Suppressor macrophage (primary cell): ENCODE measurements around the gene DGKQ.

Experiments used
- DNase-seq, 4 experiments: peaks; one replicate each; pipeline ENCODE4 v3.0.0-alpha.2; 2020 to 2022
- total RNA-seq, 17 experiments: gene quantifications; one replicate each; lab custom pipeline; 2026; ENCODE audit warnings: mixed read lengths in 6 of 17, inconsistent platforms in 3 of 17; lab: John Stamatoyannopoulos, UW

The DGKQ gene, protein sequence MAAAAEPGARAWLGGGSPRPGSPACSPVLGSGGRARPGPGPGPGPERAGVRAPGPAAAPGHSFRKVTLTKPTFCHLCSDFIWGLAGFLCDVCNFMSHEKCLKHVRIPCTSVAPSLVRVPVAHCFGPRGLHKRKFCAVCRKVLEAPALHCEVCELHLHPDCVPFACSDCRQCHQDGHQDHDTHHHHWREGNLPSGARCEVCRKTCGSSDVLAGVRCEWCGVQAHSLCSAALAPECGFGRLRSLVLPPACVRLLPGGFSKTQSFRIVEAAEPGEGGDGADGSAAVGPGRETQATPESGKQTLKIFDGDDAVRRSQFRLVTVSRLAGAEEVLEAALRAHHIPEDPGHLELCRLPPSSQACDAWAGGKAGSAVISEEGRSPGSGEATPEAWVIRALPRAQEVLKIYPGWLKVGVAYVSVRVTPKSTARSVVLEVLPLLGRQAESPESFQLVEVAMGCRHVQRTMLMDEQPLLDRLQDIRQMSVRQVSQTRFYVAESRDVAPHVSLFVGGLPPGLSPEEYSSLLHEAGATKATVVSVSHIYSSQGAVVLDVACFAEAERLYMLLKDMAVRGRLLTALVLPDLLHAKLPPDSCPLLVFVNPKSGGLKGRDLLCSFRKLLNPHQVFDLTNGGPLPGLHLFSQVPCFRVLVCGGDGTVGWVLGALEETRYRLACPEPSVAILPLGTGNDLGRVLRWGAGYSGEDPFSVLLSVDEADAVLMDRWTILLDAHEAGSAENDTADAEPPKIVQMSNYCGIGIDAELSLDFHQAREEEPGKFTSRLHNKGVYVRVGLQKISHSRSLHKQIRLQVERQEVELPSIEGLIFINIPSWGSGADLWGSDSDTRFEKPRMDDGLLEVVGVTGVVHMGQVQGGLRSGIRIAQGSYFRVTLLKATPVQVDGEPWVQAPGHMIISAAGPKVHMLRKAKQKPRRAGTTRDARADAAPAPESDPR
- 15.1 to 49.2 (median 28.0) reads per million in 17 experiments for total RNA-seq

GRCh38 chr4:973431-974397, at the start of gene DGKQ:
DGKQ (minus strand) TSS chr4:973569; CDS start chr4:973482, 87 bp downstream.
- DNase-seq = peak; percentile 93 to 99 (median 96)

- DNase-seq = no peak
Observed at GRCh38 chr4:1022739-1023066, 49.3 kb upstream of the DGKQ start.

DNA sequence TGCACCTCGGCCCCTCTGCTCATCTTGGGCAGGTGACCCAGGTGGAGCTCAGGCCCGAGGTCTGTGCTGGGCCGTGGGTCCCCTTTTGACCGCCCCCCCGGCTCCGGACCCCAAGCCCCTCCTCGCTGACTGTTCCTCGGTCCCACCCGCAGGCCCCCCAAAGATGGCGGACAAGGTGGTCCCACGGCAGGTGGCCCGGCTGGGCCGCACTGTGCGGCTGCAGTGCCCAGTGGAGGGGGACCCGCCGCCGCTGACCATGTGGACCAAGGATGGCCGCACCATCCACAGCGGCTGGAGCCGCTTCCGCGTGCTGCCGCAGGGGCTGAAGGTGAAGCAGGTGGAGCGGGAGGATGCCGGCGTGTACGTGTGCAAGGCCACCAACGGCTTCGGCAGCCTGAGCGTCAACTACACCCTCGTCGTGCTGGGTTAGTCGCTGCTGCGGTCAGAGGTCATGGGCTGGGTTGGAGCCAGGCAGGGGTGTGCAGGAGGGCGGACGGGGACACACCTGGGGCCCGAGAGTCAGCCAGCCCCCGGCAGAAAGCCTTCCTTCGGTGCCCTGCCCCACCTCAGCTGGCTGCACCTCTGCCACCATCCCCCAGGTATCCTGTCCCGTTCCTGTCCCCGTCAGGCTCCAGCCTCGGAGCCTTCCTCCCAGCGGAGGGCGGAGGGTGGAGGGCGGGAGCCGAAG, 48.8 kb upstream of the DGKQ start:
- DNase-seq = no peak

DNA sequence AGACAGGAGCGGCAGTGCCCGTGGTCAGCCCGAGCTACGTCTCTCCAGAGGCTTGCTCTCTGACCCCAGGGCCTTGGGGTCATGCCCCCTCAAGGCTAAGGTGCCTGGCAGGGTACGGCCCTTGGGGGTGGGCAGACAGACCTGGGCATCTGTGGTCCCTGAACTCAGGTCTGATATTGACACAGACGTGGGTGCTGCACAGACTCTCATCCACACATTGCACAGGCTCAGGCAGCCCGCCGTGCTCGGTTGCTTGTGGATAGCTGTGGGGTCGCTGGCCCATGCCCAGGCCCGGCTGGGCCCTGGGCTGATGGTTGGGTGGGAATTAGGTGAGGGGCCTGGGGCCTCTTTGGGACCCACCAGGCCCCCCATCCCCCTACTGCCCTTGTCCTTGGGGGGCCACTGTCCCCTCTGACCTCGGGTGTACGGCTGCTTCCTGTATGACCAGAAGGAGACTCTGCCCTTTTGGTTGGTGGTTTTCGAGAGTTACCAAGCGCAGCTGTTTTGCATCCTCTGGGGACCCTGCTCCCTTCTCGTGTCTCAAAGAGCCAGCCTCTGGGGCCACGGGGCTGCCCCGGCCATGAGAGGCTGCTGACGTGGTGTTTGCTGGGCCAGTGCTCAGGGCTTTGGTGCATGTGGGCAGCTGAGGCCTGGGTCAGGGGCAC, 48.1 kb upstream of the DGKQ start:
- DNase-seq = no peak

DNA sequence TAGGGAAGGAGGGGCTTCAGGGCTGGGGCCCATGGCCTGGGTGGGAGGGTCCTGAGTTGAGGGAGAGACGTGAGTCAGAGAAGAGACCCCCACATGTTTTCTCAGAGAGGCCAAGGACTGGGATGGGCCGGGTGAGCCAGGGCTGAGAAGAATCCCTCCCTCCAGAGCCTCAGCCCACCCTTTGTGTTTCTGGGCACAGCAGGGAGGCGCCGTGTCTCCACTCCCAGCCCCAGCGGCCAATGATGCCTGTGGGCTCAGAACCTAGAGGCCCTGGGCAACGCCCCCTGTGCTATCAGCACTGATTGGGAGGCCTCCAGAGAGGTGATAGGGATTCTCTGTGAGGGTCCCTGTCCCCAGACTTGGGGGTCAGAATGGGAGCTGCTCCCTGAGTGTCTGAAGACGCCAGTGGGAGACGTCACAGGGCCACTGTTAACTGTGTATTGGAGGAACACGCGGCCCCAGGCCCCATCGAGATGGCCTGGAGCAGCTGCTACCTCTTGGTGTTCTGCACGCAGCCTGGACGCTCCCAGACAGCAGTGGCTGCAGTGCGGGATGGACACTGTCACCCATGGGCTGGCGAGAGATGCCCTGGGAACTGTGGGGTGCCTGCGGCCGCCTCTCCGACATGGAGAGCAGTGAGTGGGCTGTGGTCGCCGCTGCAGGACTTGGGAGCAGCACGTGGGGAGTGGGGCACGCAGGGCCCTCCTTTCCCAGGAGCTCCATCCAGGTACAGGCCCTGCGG, 46.5 kb upstream of the DGKQ start:
- no peak for DNase-seq

GRCh38 chr4:1019320-1019719, 46.0 kb upstream of the DGKQ start:
- DNase-seq = no peak

GRCh38 chr4:1018147-1019020, 45.0 kb upstream of the DGKQ start:
- DNase-seq = no peak

DNA sequence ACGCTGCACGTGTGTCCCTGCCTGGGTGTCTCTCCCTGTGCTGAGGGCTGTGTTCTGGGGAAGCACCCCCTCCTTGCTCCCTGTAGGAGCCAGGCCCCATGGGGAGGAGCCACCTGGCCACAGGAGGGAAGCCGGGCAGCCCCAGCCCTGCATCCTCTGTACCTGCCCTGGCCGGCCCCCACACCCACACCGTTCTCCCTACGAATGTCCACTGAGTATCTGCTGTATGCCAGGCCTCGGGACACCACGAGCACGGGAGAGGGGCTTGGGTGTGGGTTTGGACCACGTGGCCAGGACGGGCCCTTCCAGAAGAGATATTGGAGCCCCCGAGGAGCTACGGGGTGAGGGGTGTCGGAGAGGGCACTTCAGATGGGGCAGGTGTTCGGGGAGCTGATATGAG, 44.3 kb upstream of the DGKQ start:
- no peak for DNase-seq

GRCh38 chr4:1017211-1017610, 43.8 kb upstream of the DGKQ start:
- DNase-seq = no peak

GRCh38 chr4:1015746-1016145, 42.4 kb upstream of the DGKQ start:
- no peak for DNase-seq

DNA sequence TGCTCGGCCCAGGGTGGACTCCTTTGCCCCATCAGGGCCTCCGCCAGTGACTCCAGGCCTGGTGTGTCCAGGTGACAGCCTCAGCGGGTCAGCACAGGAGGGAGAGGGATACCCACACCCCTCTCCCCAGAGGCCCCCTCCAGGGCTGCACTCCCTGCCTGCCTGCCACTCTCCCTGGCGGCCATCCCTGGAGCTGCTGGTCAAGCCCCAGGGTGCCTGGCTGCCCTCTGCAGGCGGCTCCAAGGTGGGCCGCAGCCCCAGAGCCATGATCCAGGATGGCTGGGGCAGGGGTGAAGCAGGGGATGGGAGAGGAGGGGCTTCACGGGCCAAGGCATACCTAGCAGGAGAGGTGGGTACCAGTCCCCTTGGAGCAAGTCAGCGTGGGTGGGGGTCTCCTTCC, 41.8 kb upstream of the DGKQ start:
- no peak for DNase-seq

DNA sequence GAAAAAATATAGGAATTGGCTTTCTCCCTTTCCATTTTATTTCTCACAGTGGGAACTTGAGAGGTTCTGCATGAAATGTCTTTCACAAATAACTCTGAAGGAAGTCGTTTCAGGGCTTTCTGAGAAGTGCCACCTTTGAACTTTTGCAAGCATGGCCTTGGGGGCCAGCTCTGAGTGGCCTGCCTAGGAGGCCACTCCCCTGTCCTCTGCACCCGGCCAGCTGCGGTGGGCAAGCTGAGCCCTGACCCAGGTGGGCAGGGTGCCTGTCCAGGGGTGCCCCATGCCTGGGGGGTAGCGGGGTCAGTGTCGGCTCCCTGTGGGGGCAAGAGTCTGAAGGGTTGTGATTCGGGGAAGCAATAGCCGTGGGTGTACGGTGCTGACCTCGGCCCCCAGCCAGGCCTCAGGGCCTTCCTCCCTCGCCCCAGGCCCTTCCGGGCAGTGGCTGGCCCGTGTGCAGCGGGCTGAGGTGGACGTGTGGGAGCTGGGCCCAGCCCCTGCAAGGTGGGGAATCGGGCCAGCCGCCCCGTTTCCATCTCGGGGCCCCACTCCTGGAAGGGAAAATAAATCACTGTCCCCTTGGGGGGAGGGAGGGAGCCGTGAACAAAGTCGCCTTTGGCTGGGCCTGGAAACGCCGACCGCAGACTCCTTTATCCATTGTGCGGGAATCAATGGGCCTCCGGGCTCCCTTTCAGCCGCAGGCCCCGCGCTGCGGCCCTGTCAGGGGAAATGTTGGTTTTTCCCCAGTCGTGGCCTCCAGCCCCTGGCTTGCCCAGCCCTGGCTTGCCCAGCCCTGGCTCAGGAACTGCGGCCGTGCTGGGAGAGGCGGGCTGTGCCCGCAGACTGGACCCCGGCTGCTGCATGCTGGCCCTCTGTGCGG, 41.2 kb upstream of the DGKQ start:
- DNase-seq = peak; percentile 30 to 47 (median 39)

DNA sequence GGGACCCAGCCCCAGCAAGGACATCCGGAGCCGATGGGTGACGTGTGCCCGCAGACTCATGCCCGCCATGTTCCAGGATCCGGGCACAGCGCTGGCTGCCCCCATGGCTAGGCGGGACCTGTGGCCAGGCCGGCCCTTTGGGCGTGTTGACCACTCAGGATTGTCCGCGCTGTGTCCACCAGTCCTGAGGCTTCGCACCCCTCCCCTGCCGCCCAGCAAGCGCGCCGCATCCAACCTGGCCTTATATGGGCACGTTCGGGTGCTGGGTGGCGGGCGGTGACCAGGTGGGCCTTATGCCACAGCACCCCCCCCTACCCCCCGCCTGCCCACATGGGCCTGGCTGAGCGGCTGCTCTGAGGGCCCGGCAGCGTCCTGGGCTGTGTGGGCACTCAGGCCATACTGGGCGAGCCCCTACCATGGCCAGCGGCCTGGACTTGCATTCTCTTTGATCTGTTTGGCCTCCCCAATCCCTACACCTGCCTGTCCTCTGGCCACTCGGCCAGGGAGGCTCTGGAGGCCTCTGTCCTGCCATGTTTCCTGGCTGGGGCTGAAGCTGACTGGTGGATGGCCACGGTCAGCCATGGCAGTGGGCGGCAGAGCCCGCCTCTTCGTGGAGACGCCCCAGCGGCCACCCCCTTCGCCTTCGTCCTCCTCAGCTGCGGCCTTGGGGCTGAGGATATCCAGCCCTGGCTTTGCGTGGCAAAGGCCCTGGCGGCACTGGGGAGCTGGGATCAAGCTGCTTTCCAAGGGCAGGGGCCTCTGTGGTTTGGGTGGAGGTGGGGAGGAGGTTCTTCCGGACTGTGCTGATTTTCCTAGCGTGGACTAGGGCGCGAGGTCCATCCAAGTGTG, 40.1 kb upstream of the DGKQ start:
- no peak for DNase-seq

DNA sequence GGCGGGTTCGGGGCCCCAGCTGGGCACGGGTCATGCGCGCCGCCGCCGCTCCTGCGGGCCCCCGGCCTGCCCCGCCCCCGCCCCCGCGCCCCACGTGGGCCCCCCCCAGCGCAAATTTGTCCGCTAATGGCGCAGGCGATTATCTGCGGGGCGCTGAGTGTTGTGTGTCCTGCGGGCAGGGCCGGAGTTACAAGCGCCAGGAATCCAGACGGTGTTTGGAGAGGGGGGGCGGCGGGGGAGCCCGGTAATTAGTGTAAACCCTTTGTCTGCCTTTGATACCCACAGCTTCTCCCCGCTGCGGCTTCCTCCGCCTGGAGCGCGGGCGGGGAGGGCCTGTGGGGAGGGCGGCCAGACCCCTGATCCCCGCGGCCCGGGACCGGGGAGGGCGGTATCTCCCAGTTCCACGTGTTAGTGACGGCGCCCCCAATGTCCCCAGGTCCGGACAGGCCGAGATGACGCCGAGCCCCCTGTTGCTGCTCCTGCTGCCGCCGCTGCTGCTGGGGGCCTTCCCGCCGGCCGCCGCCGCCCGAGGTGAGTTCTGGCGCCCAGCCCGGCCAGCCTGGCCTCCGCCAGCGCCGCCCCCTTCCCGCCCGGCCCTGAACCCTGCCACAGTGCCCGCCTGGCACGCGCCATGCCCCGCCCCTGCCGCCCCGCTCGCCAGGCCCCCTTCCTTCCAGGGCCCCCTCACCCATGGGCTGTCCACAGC, 38.8 kb upstream of the DGKQ start:
- peak in 3 of 4 experiments; percentile 5 to 36 (median 25) for DNase-seq

DNA sequence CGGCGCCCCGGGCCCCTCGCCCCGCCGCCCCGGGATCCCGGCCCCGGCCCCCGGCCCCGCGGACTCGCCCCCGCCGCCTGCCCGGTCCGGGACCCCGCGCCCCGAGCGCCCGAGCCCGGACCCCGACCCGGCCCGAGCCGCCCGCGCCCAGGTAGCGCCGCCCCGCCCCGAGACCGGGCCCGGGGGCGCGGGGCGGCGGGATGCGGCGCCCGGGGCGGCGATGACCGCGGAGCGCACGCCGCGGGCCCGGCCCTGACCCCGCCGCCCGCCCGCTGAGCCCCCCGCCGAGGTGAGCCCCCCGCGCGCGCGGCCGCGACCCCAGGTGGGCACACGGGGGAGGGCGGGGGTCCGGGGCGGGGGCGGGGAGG, 38.3 kb upstream of the DGKQ start:
- DNase-seq = no peak

DNA sequence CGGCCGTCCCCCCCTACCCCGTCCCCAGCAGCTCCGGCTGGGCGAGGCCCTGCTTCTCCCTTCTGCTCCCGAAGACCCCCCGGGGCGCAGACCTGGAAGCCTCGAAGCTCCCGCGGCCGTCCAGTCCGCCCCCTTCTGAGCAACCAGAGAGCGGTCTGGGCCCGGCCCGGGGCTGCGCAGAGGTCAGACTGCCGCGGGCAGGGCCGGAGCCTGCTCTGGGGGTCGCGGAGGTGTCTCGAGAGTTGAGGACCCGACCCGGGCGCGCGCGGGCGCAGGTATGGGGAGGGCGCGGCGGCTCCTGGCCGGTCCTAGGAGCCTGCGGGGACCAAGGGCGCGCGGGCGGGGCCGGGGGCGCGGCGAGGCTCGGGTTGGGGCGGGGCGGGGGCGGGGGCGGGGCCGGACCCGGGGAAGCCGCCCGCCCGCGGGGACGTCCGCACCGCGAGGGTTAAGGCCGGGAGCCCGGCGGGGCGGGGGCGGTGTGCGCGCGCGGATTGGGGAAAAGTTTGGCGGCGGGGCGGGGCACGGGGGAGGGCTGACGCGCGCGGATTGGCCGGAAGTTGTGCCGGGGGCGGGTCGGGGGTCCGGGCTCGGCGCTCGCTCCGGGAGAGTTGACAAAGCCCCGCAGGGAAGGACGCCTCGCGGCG, 37.8 kb upstream of the DGKQ start, which contains the start of gene FGFRL1:
FGFRL1 (plus strand) TSS at position 605 of the 644 bp plus-strand sequence. CDS start 860 bp downstream, outside the sequence.
- DNase-seq = peak; percentile 85 to 97 (median 92)
